EL (cell line): ENCODE results near the gene DAPK1.
"Not testable (repeated sequence)": the region's sequence is repeated elsewhere in the genome, so short reads cannot be mapped to it uniquely, and the experiment has no call there.

Source experiments
- DNase-seq: peaks from one replicate; pipeline ENCODE4 v3.0.0-alpha.2; 2016

The DAPK1 gene

DNA sequence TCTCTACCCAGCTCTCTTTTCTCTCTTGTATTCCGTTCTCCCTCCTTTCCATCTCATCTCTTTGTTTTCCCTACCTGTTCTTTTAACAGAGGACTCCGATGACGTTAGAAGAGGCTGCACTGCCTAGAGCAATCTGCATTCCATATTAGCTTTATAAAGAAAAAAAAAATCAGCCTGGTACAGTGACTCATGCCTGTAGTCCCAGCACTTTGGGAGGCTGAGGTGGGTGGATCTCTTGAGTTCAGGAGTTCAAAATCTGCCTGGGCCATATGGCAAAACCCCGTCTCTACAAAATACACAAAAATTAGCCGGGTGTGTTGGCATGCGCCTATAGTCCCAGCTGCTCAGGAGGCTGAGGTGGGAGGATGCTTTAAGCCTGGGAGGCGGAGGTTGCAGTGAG is 49.0 kb downstream of the DAPK1 start:
- DNase-seq, result peak; percentile 63

DNA sequence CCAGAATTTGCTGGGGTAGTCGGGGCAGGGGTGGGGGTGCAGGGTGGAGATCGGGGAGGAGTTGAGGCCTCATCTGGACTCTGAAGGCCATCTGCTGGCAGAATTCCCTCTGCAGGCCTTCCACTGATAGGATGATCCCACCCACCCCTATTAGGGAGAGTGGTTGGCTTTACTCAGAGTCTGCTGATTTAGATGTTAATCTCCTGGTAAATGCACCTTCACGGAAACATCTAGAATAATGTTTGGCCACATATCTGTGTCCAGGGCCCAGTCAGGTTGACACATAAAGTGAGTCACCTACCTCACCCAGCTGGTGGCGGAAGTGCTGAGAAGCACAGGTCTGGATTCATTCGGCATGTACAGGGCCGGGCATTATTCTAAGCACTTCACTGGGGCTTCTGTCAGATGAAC is 50.0 kb downstream of the DAPK1 start:
- DNase-seq, result no peak

DNA sequence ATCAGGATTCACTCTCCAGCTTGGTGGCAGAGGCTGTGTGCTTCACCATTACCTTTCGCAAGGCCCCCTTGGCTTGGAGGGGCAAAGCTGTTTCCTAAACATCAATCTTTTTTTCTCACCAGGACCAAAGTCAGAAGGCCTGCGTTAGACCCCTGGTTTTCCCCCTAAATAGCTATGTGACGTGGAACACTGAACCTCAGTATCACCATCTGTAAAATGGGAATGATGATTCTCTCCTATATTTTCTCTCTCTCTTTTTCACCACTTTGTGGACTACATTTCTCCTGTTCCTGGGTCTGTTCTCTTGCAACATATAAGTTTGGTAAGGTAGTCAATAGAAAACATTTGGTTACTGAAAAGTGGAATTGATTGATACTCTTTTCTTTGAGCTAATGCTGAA is 50.5 kb downstream of the DAPK1 start:
- DNase-seq, result no peak

DNA sequence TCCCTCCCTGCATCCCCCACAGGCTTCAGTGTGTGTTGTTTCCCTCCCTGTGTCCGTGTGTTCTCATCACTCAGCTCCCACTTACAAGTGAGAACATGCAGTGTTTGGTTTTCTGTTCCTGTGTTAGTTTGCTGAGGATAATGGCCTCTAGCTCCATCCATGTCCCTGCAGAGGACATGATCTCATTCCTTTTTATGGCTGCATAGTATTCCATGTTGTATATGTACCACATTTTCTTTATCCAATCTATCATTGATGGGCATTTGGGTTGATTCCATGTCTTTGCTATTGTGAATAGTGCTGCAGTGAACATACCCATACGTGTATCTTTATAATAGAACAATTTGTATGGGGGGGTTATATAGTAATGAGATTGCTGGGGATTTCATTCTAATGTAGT is 51.4 kb downstream of the DAPK1 start:
- not testable (repeated sequence) for DNase-seq

DNA sequence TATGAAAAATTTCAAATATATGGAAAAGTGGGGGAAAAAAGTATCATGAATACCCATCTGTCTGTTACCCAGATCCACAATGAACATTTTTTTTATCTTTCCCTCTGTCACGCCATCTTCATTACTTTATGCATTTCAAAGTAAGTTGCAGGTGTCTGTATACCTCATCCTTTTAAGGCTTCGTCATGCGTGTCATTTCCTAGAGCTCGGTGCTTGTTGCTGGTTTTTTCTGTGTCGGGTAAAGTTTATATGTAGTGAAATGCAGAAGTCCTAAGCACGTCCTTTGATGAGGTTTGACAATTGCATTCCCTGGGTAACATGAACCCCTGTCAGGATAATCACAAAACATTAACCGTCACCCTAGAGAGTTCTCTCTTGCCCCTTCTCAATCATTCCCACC is 52.1 kb downstream of the DAPK1 start:
- no peak for DNase-seq

DNA sequence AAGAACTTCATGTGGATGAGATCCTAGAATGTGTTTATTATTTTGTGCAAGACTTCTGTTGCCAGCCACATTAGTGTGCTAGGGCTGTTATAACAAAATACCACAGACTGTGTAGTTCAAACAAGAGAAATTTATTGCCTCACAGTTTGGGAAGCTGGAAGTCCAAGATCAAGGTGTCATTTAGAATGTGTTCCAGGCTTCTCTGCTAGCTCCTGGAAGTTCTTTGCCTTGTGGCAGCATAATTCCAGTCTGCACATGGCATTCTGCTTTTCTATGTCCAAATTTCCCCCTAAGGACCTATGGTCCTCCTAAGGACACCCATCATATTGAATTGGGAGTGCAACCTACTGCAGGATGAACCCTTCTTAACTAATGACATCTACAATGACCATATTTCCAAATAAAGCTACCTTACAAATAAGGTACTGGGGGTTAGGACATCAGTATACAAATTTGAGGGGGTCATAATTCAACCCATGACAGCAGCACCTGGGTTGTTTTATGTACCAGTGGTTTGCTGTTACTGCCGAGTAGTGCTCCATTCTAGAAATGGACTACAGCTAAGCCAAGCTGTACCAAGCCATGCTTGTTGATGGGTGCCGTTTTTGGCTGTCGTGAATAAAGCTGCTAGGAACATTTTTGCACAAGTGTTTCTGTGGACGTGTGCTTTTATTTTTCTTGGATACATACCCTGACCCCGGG is 52.7 kb downstream of the DAPK1 start:
- no peak for DNase-seq

DNA sequence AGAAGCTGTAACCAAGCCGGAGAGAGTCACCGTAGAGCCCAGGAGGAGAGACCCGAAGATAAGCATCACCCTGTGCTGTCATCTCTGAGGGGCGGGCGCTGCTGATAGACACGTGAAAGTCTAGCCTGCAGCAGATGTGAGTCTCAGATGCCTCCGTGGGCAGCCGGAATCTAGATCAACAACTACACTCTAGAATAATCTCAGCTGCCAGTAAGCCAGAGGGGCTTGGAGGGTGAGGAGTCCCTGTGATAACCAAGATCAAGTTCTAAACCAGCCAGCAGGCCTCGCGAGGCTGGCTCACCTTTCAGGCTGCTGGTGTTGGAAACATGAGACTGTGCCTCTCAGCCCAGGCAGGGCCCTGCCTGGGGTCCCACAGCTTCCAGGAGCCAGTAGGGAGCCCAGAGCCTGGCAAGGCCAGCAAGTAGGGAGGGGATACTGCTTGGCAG is 54.1 kb downstream of the DAPK1 start:
- DNase-seq, result no peak

DNA sequence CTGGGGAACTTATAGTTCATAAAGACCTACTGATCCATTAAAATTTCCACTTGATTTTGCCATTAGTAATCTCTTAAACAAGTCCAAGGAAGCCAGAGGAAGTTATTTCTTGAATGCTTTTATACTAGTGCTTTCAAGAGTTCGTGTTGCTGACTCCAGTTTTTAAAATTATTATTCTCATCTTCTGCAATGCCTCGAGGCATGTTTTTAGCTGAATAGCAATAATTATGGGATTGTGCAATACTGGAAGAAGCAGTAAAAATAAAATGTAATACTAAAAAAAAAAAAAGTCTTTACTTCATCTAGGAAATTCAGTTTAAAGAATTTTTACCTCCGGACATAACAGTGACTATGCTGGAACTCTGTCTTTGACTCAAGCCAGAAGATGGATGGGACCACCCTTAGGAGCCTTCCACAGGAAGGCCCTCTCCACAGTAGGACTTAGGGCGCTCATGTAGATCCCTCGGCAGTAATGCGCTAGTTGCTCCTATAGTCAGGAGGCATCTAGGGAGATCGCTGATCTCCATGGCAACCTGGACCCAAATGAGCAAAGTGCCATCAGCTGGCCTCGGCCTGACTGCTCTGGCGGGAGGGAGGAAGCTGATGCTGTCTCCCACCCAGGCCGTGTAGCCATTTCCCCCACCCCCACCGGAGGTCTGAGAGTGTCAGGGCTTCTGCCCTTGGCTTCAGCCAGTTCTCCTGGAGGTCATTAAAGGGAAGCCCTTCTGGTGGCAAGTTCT is 56.7 kb downstream of the DAPK1 start:
- peak; percentile 25 for DNase-seq

DNA sequence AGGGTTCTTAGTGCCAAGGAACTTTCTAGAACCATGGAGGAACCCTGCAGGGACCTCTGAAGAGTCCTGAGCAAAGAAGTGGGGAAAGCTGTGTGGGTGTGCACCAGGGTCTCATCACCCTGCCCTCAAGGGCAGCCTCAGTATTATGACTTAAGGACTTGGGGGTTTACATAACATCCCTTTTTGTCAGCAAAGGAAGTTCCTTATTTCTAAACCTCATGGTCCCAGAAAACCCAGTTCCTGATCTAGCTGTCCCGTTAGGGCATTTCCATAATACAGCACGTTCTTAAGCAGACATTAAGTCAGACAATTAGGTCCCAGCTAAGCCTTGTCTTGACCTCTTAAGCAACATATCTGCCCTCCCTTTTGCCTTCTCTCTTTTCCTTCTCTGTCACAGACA is 57.3 kb downstream of the DAPK1 start:
- DNase-seq, result no peak

DNA sequence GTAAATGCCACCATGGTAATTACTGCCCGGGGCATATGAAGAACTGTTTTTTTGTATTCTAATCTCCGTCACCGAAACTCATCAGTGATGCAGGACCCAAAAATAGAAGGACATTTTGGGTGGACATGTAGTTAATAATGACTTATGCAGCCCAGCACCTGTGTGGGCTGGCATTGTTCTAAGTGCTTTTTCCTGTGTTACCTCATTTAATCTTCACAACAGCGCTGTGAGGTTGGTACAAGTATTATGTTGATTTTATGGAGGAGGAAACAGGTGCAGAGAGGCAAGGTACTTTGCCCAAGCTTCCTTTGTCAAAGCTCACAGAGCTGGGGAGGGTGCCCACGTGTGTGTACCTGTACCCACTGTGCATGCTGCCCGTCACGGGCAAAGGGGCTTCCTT is 58.4 kb downstream of the DAPK1 start:
- no peak for DNase-seq

DNA sequence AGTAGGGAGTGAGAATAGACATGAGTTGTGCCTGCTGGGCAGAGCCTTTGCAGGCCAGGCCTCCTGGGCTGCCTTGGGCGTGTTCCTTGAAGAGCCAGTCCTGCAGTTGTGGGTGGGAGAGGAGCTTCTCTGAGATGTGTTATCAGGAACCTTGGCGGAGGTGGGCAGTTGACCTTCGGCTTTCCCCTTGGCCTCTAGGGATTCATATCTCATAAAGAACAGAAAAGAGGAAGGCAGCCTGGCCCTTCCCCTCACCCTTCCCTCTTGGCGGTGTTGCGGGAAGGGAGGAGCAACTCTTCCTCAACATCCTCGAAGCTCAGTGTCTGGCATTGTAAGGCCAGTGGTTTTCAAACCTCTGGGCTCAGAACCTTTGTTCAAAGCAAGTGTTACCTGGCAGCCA is 59.2 kb downstream of the DAPK1 start:
- DNase-seq, result no peak

DNA sequence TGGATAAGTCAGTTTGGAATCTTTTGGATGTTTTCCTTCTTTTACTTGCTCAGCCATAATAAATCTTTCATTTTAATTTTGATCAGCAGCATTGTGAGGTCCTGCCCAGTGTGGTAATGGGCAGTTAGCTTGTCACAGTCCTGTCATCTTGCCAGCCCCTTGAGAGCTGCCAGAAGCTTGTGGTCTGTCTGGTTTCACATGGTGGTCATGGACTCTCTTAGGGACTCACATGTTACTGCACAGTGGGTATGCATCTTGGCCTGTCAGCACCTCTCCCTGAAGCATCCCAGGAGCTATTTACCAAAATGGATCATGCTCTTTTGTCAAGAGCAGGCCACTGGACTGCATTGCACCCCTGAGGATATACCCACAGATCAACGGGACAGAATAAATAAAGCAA is 60.3 kb downstream of the DAPK1 start:
- DNase-seq, result no peak

DNA sequence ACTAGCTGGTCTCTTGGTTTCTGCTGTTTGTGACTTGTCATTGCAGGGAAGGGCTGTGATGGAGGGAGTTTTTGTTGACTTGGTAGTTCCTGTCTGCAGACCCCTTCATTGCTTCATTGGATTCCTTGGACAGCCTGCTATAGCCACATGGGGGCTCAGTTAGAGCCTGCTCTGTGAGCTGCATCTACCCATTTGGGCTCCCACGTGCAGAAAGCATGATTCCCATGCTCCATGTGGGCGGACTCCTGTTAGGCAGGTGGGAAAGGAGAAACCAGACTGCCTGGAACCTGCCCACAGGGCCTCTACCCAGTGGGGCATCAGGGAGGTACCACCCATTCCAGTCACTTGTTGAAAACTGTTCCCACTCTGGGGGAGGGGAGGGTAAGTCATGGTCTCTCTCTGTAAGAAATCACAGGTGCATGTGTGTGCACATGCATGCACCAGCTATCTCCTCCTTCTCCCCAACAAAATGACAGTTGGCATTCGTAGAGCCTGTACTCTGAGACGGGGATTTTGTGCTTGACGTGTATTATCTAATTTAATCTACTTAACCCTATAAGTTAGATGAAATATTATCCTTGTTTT is 61.0 kb downstream of the DAPK1 start:
- no peak for DNase-seq

DNA sequence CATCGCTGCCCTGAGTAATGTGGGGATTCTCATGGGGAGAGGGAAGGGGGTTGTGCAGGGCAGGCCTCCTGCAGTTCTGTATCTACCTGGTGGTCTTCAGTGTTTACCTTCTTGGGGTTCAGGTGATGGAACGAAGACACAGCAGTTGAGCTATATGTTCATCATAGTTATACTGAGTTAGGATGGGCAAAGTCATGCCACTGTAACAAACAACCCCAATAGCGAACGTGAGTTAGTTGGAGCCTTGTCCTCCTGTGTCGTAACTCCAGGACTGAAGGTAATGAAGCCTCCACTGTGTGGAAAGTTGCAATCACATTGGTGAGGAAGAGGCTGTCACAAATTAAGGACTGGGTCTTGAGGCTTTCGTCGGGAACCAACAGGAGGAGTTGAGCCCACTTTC is 64.4 kb downstream of the DAPK1 start:
- DNase-seq, result no peak

DNA sequence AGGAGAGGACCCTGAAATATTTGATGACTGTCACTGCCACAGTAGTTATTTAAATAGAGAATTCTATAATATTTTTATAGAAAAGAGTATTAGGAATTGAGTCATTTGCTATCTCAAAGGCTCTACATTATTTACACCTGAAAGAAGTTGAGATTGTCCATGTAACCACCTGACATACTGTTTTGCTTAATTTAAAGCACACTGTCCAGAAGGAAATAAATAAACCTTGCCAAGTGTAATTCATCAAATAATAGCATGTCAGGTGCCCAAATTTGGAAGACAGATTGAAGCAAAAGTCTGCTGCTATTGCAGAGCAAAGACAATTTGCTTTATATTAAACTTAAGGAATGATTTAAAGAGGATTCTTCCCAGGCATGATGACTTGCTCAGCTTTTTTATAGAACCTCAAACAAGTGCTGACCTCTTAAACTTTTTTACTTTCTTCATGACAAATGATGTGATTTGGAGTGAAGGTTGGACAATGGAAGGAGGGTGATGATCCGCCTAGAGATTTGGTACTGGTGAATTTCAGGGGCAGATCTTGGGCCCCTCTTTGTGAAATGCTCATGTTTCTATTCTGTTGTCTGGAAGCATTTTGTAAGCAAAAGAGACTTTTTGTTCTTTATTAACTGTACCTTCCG is 65.0 kb downstream of the DAPK1 start:
- DNase-seq, result no peak

DNA sequence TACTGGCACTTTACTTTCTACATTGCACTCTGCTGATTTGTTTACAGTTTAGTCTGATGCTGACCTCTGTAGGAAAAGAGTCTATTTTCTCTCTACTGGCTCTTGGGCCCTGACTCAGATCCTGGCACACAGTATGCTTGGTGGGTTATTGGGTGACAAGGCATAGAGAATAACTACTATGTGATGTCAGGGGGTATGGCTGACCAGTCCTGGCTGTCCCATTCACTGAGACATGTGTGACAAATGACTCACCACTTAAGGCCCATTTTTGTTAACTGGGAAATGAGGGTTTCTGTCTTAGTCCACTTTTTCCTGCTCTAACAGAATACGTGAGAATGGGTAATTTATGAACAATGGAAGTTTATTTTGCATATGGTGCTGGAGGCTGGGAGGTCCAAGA is 66.4 kb downstream of the DAPK1 start:
- DNase-seq, result peak; percentile 46

DNA sequence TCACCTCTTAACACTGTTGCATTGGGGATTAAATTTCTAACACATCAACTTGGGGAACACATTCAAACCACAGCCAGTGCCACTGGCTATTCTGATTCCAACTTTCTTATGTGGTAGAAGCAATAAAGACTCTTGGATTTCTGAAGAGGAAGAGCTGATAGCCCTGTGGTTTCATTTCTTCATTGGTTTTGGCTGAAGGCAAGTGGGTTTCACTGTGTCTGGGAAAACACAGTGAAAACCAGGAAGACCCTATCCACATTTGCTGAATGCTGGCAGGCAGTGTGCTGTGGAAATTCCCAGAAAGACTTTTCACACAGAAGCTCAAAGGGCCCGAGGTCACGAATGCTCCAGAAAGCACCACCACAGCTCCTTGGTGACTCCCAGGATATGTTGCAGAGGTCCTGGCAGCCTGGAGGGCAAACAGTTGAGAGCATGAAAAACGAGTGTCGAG is 67.1 kb downstream of the DAPK1 start:
- DNase-seq, result no peak

DNA sequence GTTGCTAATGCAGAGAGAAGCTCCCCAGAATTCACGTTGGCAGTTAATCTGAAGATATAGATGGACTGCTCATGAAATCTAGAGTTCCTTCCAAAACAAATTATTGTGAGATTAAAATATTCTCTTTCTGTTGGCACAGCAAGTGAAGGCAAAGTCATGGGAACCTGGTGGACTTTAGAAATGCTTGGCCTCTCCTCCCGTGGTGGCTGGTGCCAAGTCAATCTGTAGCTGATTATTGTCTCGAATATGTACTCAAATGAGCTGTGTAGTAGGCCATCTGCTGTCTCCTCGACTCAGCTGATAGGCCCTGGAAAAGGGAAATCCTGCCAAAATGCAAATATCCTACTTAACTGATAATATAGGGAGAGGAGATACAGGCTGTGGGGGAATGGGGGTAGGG is 69.3 kb downstream of the DAPK1 start:
- DNase-seq, result no peak

DNA sequence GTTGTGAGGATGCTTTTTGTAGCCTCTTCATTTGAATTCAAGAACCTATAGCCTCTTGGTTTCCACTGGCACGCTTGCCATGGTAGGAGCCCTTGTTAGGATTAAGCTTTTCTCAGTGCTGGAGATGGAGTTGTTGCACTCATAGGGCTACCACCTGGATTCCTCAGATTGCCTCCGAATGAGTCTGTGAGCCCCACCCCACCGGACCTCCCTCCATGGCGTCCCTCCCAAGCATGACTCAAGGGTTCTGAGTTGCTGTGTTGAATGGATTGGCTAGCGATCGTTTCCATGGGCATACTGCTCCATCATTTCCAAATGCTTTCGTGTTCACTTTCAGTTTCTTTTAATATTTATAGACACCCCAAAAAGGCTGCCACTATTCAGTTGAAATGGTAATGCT is 69.9 kb downstream of the DAPK1 start:
- DNase-seq, result peak; percentile 29

DNA sequence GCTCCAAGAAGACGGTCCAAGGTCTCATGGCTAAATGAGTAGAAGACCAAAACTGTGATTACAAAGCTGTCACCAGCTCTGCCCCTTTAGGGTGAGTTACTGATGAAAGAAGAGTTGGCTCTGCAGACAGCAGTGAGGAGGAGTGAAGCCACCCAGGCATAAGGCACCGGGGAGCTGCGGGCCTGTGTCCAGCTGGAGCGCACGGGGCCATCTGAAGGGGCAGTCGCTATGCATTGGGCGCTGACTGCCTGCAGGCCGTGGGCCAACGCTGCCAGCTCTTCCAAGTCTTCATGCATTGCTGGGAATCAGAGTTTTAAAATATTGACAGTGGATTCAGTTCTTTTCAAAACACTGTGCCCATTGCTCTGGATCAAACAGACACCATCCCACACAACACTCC is 70.3 kb downstream of the DAPK1 start:
- DNase-seq, result no peak

DNA sequence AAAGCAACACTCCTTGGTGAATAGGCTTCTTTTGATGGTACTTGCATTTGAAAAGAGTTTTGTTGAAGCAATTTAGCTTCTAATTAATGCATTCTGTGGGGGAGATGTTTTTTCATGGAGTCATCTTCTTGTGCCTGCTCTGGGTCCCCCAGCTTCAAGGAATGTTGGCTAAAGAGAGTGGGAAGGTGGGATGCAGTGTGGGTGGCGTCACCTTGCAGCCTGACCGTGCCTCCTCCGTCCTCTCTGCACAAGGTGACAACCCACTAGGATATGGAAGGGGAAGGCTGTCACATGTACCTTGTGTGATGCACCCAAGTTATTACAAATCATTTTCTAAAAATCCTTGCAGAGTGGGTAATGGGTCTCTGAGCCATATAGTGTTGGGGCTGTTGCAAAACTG is 70.7 kb downstream of the DAPK1 start:
- DNase-seq, result no peak

DNA sequence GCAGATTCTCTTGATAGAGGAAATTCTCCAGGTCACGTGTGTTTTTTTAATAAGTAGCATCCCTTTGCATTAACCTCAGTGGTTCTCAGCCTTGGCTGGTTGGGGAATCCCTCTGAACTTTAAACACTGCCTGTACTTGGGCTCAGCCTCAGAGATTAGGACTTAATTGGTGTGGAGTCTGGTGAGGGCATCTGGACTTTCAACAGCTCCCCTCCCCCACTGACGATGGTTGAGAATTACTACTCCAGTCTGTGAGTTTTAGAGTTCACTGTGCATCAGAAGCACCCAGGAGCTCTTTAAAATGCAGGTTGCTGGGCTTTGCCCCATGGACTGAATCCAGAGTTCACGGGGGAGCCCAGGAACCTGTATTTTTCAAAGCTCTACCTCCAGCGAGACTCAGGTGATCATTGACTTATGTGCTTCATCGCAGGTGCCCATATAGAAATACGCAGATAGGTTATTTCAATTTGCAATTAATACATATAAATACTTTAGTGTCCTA is 71.4 kb downstream of the DAPK1 start:
- no peak for DNase-seq

DNA sequence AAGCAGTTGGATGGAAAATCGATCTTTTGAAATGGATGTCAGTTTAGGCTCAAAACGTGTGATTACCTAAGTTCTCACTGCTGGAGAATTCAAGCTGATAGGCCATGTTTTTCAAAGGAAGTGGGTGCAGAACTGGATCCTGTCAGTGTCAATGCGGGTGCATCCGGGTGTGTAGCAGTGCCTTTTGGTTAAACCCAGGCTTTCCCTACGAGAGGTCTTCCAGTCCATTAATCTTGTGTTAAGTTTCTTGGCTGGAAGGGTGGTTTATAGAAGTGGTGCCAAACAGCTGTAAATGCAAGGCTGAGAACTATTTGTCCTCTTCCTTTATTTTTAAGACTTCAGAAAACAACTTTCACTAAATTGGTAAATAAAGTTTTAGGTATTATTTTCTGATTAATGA is 71.9 kb downstream of the DAPK1 start:
- no peak for DNase-seq
